T-cell (primary cell): ENCODE measurements around the gene FZD2. TPM values are rescaled to one million over a fixed set of nuclear protein-coding genes. Genes with fewer than 3 reads are reported as not detected.

Experiments
- ATAC-seq, 4 experiments: fragments of 200-7000 bp in 3 of 4; fragments of 150-1000 bp in 1 of 4; cut with Tn5 transposase; replicated peaks in 1 of 4; 1 replicate in 3 of 4; 2 replicates in 1 of 4; pipeline ENCODE4 v1.10.0; 2021; ENCODE audit warnings: moderate library complexity in 3 of 4, mild to moderate bottlenecking in 2 of 4, moderate number of reproducible peaks in 1 of 4
- CTCF ChIA-PET, 2 donors: fragments of 300-600 bp; sonication (Branson Sonifier 250); formaldehyde crosslinking; loops; one replicate each; lab custom pipeline; 2022; ENCODE audit warnings: antibody characterized with exemption in 2 of 2; lab: Charles Lee
- POLR2A ChIA-PET, 2 donors: fragments of 300-600 bp; sonication (Branson Sonifier 250); formaldehyde crosslinking; loops; one replicate each; lab custom pipeline; 2022; ENCODE audit warnings: antibody characterized with exemption in 2 of 2; lab: Charles Lee
- DNase-seq, 35 experiments: peaks; one replicate each; pipeline versions ENCODE4 v3.0.0 to v3.0.0-alpha.2; 2013 to 2023
- H3K27ac ChIP-seq: one replicate; pipeline ENCODE4 v1.5.1; 2013; ENCODE audit warnings: low read length
- H3K27me3 ChIP-seq, 2 experiments: replicated peaks in 1 of 2; 1 replicate in 1 of 2; 2 replicates in 1 of 2; pipeline versions ENCODE4 v1.6.1 to v1.7.0; 2013; ENCODE audit warnings: low read length in 1 of 2, mixed read lengths in 1 of 2; ENCODE audit not compliant: control insufficient read depth in 2 of 2, insufficient read depth in 2 of 2; ENCODE audit errors: extremely low read depth in 1 of 2
- H3K36me3 ChIP-seq, 2 donors: 1 replicate in 1 of 2; 2 replicates in 1 of 2; pipeline versions ENCODE4 v1.6.1 to v1.7.0; 2013; ENCODE audit warnings: low read length in 1 of 2; ENCODE audit not compliant: control insufficient read depth in 2 of 2, insufficient read depth in 1 of 2; ENCODE audit errors: extremely low read depth in 1 of 2
- H3K4me1 ChIP-seq, 2 experiments: 1 replicate in 1 of 2; 2 replicates in 1 of 2; pipeline versions ENCODE4 v1.6.1 to v1.7.0; 2013; ENCODE audit warnings: low read length in 2 of 2, mixed read lengths in 1 of 2; ENCODE audit not compliant: insufficient read depth in 2 of 2, control insufficient read depth in 1 of 2; ENCODE audit errors: extremely low read depth in 1 of 2
- H3K4me3 ChIP-seq, 2 donors: 1 replicate in 1 of 2; 2 replicates in 1 of 2; pipeline versions ENCODE4 v1.5.1 to v1.7.0; 2013; ENCODE audit warnings: mild to moderate bottlenecking in 2 of 2, low read length in 1 of 2, moderate library complexity in 1 of 2; ENCODE audit not compliant: control insufficient read depth in 1 of 2; ENCODE audit errors: extremely low read depth in 1 of 2
- H3K9me3 ChIP-seq: 2 replicates; pipeline ENCODE4 v1.7.0; 2013
- H3K27ac Mint-ChIP-seq, 2 donors: one replicate each; pipeline ENCODE4 v1.8.0; 2020 to 2021; ENCODE audit warnings: mild to moderate bottlenecking in 2 of 2, mixed read lengths in 2 of 2
- H3K27me3 Mint-ChIP-seq, 2 donors: one replicate each; pipeline ENCODE4 v1.8.0; 2021 to 2022; ENCODE audit warnings: mixed read lengths in 2 of 2
- H3K36me3 Mint-ChIP-seq: one replicate; pipeline ENCODE4 v1.8.0; 2021; ENCODE audit warnings: mixed read lengths
- H3K4me1 Mint-ChIP-seq, 3 donors: one replicate each; pipeline ENCODE4 v1.8.0; 2020 to 2022; ENCODE audit warnings: mixed read lengths in 3 of 3, mild to moderate bottlenecking in 1 of 3
- H3K4me3 Mint-ChIP-seq, 3 donors: one replicate each; pipeline ENCODE4 v1.8.0; 2020 to 2022; ENCODE audit warnings: mild to moderate bottlenecking in 3 of 3, mixed read lengths in 3 of 3, moderate library complexity in 3 of 3
- H3K9me3 Mint-ChIP-seq, 3 donors: one replicate each; pipeline ENCODE4 v1.8.0; 2020 to 2022; ENCODE audit warnings: mixed read lengths in 3 of 3
- WGBS: methylation state at CpG from one replicate; pipeline ENCODE4 v1.1.5; 2013; ENCODE audit warnings: missing lambda C conversion rate; ENCODE audit not compliant: insufficient coverage; 5-methylcytosine and 5-hydroxymethylcytosine counted together
- total RNA-seq, 35 experiments: library from RNA in 6 of 35; stranded (reverse) in 6 of 35; fragments of 120-200 nt in 1 of 35; gene quantifications; one replicate each; pipeline versions ENCODE4 v1.2.1 to v1.2.4 and lab custom pipeline; 2013 to 2026

FZD2 gene
- total RNA-seq, 5 donors from 2014 or later (not counting 1 experiment from before 2014, with no cell fraction given): 0.20 to 0.38 (median 0.38) TPM; not detected in 2

DNA sequence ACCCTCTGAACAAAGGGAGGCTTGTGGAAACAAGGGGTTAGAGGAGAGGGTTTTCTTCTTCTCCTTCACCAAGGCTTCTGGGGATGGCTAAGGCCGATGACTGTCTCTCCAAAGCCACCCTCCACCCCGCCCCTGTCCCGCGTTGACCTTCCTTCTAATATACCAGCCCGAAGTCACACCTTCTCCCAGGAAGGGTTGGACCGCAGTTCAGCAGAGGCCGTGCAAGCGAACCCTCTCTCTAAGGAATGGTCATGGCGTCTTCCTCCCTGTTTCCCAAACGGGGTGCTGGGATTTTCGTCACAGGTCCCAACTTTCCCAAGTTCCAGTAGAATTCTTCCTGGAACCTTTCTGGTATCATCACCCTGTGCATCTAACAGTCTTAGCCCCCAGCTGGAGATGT, 49.4 kb downstream of the FZD2 start:
- Mint-ChIP-seq H3K36me3 (no peaks in the 10 kb centered on the region), H3K27me3 (peaks cover 10 to 18% of the 10 kb centered on the region in 2 donors), H3K4me1 (no peaks in the 10 kb centered on the region), H3K9me3 (no peaks in the 10 kb centered on the region), H3K27ac (no peak overlapping the region), H3K4me3 (no peak overlapping the region)
- Histone ChIP-seq H3K9me3 (no peaks in the 10 kb centered on the region), H3K27me3 (peaks cover 0 to 38% of the 10 kb centered on the region in 2 experiments), H3K4me1 (no peaks in the 10 kb centered on the region), H3K27ac (no peak overlapping the region), H3K36me3 (no peaks in the 10 kb centered on the region), H3K4me3 (no peak overlapping the region)
- CTCF ChIA-PET: no interaction called here
- no peak for ATAC-seq
- 84% methylated on average over 4 of the region's 11 CpGs for WGBS
- DNase-seq: no peak
- POLR2A ChIA-PET: no interaction called here

DNA sequence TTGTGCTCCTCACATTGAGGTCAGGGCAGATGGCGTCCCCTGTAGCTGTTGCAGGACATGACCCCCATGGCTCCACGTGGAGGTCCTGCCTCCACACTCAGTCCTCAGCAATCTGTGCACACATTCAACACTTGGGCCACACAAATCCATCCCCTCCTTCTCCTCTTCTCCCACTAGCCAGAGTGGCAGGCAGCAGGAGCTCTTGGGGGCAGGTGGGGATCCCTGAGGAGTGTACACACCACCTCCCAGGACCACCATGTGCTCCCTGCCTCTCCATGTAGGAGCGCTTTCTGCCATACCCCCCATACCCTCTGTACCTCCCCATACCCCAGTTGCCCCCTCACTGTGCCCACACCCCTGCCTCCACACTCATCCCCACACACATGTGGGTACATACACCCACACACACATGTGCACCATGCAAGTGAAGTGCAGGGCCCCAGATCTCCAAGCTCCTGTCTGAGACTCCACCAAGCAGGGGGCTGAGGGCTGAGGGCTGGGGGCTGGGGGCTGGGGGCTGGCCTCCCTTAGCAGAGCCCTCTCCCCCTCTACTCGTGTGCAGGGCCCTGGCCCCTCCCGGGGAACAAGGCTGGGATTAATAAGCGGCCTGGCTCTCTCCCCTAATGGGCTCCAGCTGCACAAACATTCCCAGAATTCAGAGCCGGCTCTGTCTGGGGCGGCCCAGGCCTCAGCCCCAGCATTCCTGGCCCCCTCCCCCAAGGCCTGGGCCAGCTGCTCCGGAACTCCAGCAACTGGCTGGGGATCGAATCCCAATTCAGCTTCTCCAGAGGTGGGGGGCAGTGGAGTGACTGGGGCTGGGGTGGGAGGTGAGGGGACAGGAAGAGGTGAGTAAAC, 50.8 kb downstream of the FZD2 start:
- Mint-ChIP-seq H3K9me3 (no peaks in the 10 kb centered on the region), H3K27ac (no peak overlapping the region), H3K36me3 (no peaks in the 10 kb centered on the region), H3K4me1 (no peaks in the 10 kb centered on the region), H3K4me3 (no peak overlapping the region), H3K27me3 (peaks cover 7 to 22% of the 10 kb centered on the region in 2 donors)
- CTCF ChIA-PET: no interaction called here
- WGBS: 74% methylated on average over 7 of the region's 10 CpGs
- H3K36me3 ChIP-seq: no peaks in the 10 kb centered on the region
- H3K27ac ChIP-seq: no peak overlapping the region
- no peak for ATAC-seq
- no peak for DNase-seq
- no peaks in the 10 kb centered on the region for H3K4me1 ChIP-seq
- POLR2A ChIA-PET: interaction anchor here in 1 of 2 donors (0.7 kb wide), 1 partner anchor 29 kb away, joined by 8 read pairs; no protein-coding TSS in a partner anchor
- H3K9me3 ChIP-seq: no peaks in the 10 kb centered on the region
- H3K27me3 ChIP-seq: peaks cover 0 to 43% of the 10 kb centered on the region in 2 experiments
- H3K4me3 ChIP-seq: no peak overlapping the region

DNA sequence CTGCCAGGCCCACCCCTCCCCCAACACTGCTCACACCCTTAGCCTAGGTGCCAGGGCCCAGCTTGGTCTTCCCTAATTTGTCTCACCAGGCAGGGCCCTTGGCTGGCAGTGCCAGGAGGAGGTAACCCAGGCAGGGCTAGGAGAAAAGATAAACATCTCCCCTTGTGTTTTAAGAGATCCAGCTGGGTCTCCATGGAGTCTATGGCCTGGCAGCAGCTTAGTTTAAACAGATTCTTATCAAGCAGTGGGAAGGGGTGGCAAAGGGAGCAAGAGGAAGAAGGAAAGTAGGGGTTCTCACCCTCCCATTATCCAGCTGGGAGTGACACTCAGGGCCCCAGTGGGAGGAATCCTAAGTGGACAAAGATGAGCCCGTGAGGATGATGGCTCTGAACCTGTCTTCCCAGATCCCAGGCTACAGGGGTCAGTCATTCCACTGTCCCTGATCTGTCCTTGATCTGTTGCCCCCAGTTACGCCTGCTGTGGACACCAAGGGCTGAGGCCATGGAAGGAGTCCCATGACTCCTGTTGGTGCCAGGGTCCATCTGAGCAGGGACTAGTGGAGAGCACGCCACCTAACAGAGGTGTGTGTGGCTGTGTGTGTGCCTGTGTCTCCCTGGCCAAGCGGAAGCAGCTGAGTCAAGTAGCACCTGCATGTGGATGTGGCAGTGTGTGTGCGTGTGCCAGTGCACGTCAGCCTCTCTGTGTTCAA, 51.6 kb downstream of the FZD2 start:
- Mint-ChIP-seq H3K27ac (no peak overlapping the region), H3K4me3 (no peak overlapping the region), H3K36me3 (no peaks in the 10 kb centered on the region), H3K27me3 (peaks cover 7 to 25% of the 10 kb centered on the region in 2 donors), H3K9me3 (no peaks in the 10 kb centered on the region), H3K4me1 (no peaks in the 10 kb centered on the region)
- peaks cover 0 to 46% of the 10 kb centered on the region in 2 experiments for H3K27me3 ChIP-seq
- H3K9me3 ChIP-seq: no peaks in the 10 kb centered on the region
- WGBS: 87% methylated on average over 5 of the region's 6 CpGs
- CTCF ChIA-PET: no interaction called here
- ATAC-seq (no peak), DNase-seq (no peak)
- H3K4me3 ChIP-seq: no peak overlapping the region
- no peaks in the 10 kb centered on the region for H3K36me3 ChIP-seq
- POLR2A ChIA-PET: interaction anchor here in 1 of 2 donors (0.7 kb wide), 1 partner anchor 29 kb away, joined by 8 read pairs; no protein-coding TSS in a partner anchor
- H3K27ac ChIP-seq: no peak overlapping the region
- no peaks in the 10 kb centered on the region for H3K4me1 ChIP-seq

DNA sequence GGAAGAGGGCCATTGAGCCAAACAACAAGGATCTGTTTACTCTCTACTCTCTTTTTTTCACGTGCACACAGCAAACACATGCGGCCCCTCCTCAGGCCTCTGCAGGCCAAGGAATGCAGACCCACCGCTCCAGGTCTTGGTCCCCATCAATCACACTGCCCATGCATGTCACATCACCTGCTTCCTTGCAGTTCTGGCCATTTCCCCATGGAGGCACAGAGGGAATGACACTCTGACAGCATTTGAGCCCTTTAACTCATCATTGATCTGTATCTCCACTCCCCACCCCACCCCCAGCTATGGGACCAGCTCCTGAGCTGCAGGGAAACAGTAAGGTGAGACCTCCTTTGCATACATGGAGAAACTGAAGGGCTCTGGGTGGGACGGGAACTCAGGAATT, 53.0 kb downstream of the FZD2 start:
- peaks cover 13 to 32% of the 10 kb centered on the region in 2 donors for H3K27me3 Mint-ChIP-seq
- H3K4me3 ChIP-seq: no peak overlapping the region
- H3K4me1 ChIP-seq: no peaks in the 10 kb centered on the region
- H3K27me3 ChIP-seq: peaks cover 0 to 39% of the 10 kb centered on the region in 2 experiments
- POLR2A ChIA-PET: interaction anchor here in 1 of 2 donors (0.7 kb wide), 1 partner anchor 332 kb away, joined by 4 read pairs; no protein-coding TSS in a partner anchor
- no peaks in the 10 kb centered on the region for H3K36me3 Mint-ChIP-seq
- no peaks in the 10 kb centered on the region for H3K9me3 Mint-ChIP-seq
- no peaks in the 10 kb centered on the region for H3K36me3 ChIP-seq
- CTCF ChIA-PET: no interaction called here
- H3K4me3 Mint-ChIP-seq: no peak overlapping the region
- 75% methylated on average over 2 of the region's 4 CpGs for WGBS
- no peaks in the 10 kb centered on the region for H3K9me3 ChIP-seq
- H3K4me1 Mint-ChIP-seq: no peaks in the 10 kb centered on the region
- ATAC-seq (no peak), DNase-seq (no peak)
- H3K27ac ChIP-seq: no peak overlapping the region
- no peak overlapping the region for H3K27ac Mint-ChIP-seq

Other genes starting within 250 kb of the FZD2 start
- gene RUNDC3A, start 248.9 kb upstream of the FZD2 start, total RNA-seq: under 1 TPM in 3 of 5 donors, not detected in 2; 0.38 to 0.65 (median 0.41) TPM
- gene SLC25A39, start 232.7 kb upstream of the FZD2 start, total RNA-seq: 100 to 1,000 TPM in 3 of 5 donors, 10 to 100 TPM in 2; 78.6 to 108 (median 104) TPM
- 10 to 100 TPM; 21.0 to 48.3 (median 40.1) TPM for gene GRN, start 212.2 kb upstream of the FZD2 start, total RNA-seq
- 1 to 10 TPM in 2 of 5 donors, under 1 TPM in 3; 0.18 to 1.5 (median 0.89) TPM for gene FAM171A2, start 193.6 kb upstream of the FZD2 start, total RNA-seq
- 1 to 10 TPM in 3 of 5 donors, under 1 TPM in 2; 0.41 to 3.9 (median 1.1) TPM for gene ITGA2B, start 167.8 kb upstream of the FZD2 start, total RNA-seq
- 10 to 100 TPM; 68.1 to 86.0 (median 69.0) TPM for gene GPATCH8, start 54.1 kb upstream of the FZD2 start, total RNA-seq
- gene MEIOC, start 99.0 kb downstream of the FZD2 start, total RNA-seq: under 1 TPM in 1 of 5 donors, not detected in 4; 0.72 TPM
- gene CCDC43, start 132.3 kb downstream of the FZD2 start, total RNA-seq: 10 to 100 TPM; 15.1 to 20.4 (median 16.9) TPM
- gene DBF4B, start 151.2 kb downstream of the FZD2 start, total RNA-seq: 1 to 10 TPM; 3.8 to 7.8 (median 6.8) TPM
- gene ADAM11, start 201.5 kb downstream of the FZD2 start, total RNA-seq: 1 to 10 TPM in 1 of 5 donors, under 1 TPM in 4; 0.43 to 1.0 (median 0.68) TPM